HepG2 (cell line): Measurements from ENCODE around the gene RAPGEFL1. TPM values are rescaled to one million over a fixed set of nuclear protein-coding genes. Genes with fewer than 3 reads are reported as not detected.

ENCODE experiments used
- ATAC-seq: fragments of 200-7000 bp; cut with Tn5 transposase; 3 replicates; pipeline ENCODE4 v1.9.1; 2020; ENCODE audit warnings: mild to moderate bottlenecking, moderate library complexity
- BruUV-seq: library from RNA; stranded (reverse); fragments of 400-500 nt; replicated peaks from 2 replicates; lab custom pipeline; 2021; lab: Mats Ljungman, UMichigan
- CTCF ChIA-PET: fragments of 300-600 bp; formaldehyde crosslinking; extraction: SDS; loops from one replicate; lab custom pipeline; 2021; ENCODE audit warnings: low total read pairs, inconsistent platforms, low intra/inter-chr PET ratio; lab: Yijun Ruan, JAX
- POLR2A ChIA-PET: fragments of 350-600 bp; sonication (Branson Sonifier 250); formaldehyde crosslinking; loops from one replicate; lab custom pipeline; 2020; ENCODE audit warnings: antibody characterized with exemption, inconsistent platforms; lab: Yijun Ruan, JAX
- DNase-seq: peaks from one replicate; pipeline ENCODE4 v3.0.0-alpha.2; 2015; ENCODE audit warnings: low spot score
- FAIRE-seq: peaks from 3 replicates; lab custom pipeline; 2011; peaks lifted over from hg19 to GRCh38; lab: Jason Lieb, UNC
- H2AFZ ChIP-seq: one replicate; pipeline ENCODE4 v1.6.1; 2011; ENCODE audit warnings: low read length, inconsistent platforms
- H3K27ac ChIP-seq: fragments of 300-600 bp; 3 replicates; pipeline ENCODE4 v1.8.0; 2011; ENCODE audit warnings: mixed run types, mild to moderate bottlenecking, mixed read lengths, low read length, inconsistent platforms; ENCODE audit not compliant: insufficient read depth; ENCODE audit errors: extremely low read length
- H3K27me3 ChIP-seq, 2 experiments: fragments of 200-600 bp in 1 of 2; 2 replicates in 1 of 2; 3 replicates in 1 of 2; pipeline versions ENCODE4 v1.6.0 to v1.8.0; 2011; ENCODE audit warnings: low read length in 2 of 2, mild to moderate bottlenecking in 2 of 2, moderate library complexity in 2 of 2, inconsistent platforms in 1 of 2; ENCODE audit not compliant: insufficient read depth in 2 of 2, control insufficient read depth in 1 of 2
- H3K36me3 ChIP-seq, 2 experiments: fragments of 200-600 bp in 1 of 2; replicated peaks in 1 of 2; 2 replicates in 1 of 2; 3 replicates in 1 of 2; pipeline versions ENCODE4 v1.5.1 to v1.8.0; 2011; ENCODE audit warnings: low read length in 2 of 2, inconsistent platforms in 1 of 2; ENCODE audit not compliant: insufficient read depth in 2 of 2, control insufficient read depth in 1 of 2
- H3K4me1 ChIP-seq: 2 replicates; pipeline ENCODE4 v1.5.1; 2012; ENCODE audit warnings: low read length, inconsistent platforms; ENCODE audit not compliant: insufficient read depth
- H3K4me2 ChIP-seq: 2 replicates; pipeline ENCODE4 v1.6.0; 2011; ENCODE audit warnings: low read depth, low read length, inconsistent platforms
- H3K4me3 ChIP-seq, 3 experiments: fragments of 200-600 bp in 1 of 3; sonication (generic), shearing (Covaris generic) in 1 of 3; replicated peaks in 1 of 3; 2 replicates each; pipeline ENCODE4 v1.5.1; 2011 to 2016; ENCODE audit warnings: low read length in 3 of 3, inconsistent platforms in 2 of 3, low read depth in 2 of 3, mild to moderate bottlenecking in 2 of 3, control low read depth in 1 of 3, mixed read lengths in 1 of 3; ENCODE audit not compliant: insufficient read depth in 1 of 3
- H3K79me2 ChIP-seq: one replicate; pipeline ENCODE4 v1.6.1; 2011; ENCODE audit warnings: low read length, inconsistent platforms; ENCODE audit not compliant: insufficient read depth
- H3K9ac ChIP-seq: 2 replicates; pipeline ENCODE4 v1.6.0; 2011; ENCODE audit warnings: mild to moderate bottlenecking, low read depth, low read length, inconsistent platforms; ENCODE audit not compliant: insufficient read depth
- H3K9me3 ChIP-seq: 2 replicates; pipeline ENCODE4 v1.5.1; 2012; ENCODE audit warnings: mild to moderate bottlenecking, low read length
- H4K20me1 ChIP-seq: 2 replicates; pipeline ENCODE4 v1.6.0; 2011; ENCODE audit warnings: inconsistent platforms, mild to moderate bottlenecking, low read length, moderate library complexity; ENCODE audit not compliant: insufficient read depth
- CEBPZ ChIP-seq: IDR thresholded peaks from 2 replicates; pipeline ENCODE4 v1.6.1; 2012; ENCODE audit warnings: low read length, improper control_type of control experiment
- HDAC2 ChIP-seq: sonication (generic); formaldehyde crosslinking; IDR thresholded peaks from 2 replicates; pipeline ENCODE4 v1.4.0; 2020; ENCODE audit warnings: missing genetic modification reagents
- RAD51 ChIP-seq: fragments of 450-650 bp; IDR thresholded peaks from 2 replicates; pipeline ENCODE4 v1.6.1; 2016; ENCODE audit warnings: borderline replicate concordance
- RBAK ChIP-seq: sonication (generic); formaldehyde crosslinking; IDR thresholded peaks from 2 replicates; pipeline ENCODE4 v1.5.1; 2020; ENCODE audit warnings: mild to moderate bottlenecking, missing genetic modification reagents
- RBFOX2 ChIP-seq: fragments of 200-400 bp; formaldehyde crosslinking; IDR thresholded peaks from 2 replicates; pipeline ENCODE4 v1.6.1; 2017; ENCODE audit warnings: low read depth, mild to moderate bottlenecking, low read length
- SNAPC2 ChIP-seq: sonication (generic); formaldehyde crosslinking; IDR thresholded peaks from 2 replicates; pipeline ENCODE4 v1.8.1; 2022; ENCODE audit warnings: mild to moderate bottlenecking, missing genetic modification reagents
- YY1 ChIP-seq: IDR thresholded peaks from 2 replicates; pipeline ENCODE4 v1.6.1; 2011; ENCODE audit warnings: low read length, low read depth, moderate library complexity, mild to moderate bottlenecking; ENCODE audit not compliant: insufficient read depth, insufficient replicate concordance
- ZBTB1 ChIP-seq: sonication (generic); formaldehyde crosslinking; IDR thresholded peaks from 2 replicates; pipeline ENCODE4 v1.4.0; 2020; ENCODE audit warnings: missing genetic modification reagents, borderline replicate concordance
- ZFP36 ChIP-seq: fragments of 150-350 bp; IDR thresholded peaks from 2 replicates; pipeline ENCODE4 v1.6.1; 2018; ENCODE audit warnings: borderline replicate concordance, low read length, low read depth; ENCODE audit not compliant: partially characterized antibody
- ZNF691 ChIP-seq: sonication (generic); formaldehyde crosslinking; IDR thresholded peaks from 2 replicates; pipeline ENCODE4 v1.4.0; 2020; ENCODE audit warnings: missing genetic modification reagents, low read depth, mild to moderate bottlenecking, borderline replicate concordance
- ZNF7 ChIP-seq: IDR thresholded peaks from 2 replicates; pipeline ENCODE4 v1.6.1; 2016; ENCODE audit warnings: missing biosample characterization, missing genetic modification reagents
- ZSCAN29 ChIP-seq: sonication (generic); formaldehyde crosslinking; conservative IDR thresholded peaks from 2 replicates; pipeline ENCODE4 v1.4.0; 2020; ENCODE audit warnings: mild to moderate bottlenecking, missing genetic modification reagents
- WGBS: methylation state at CpG from one replicate; pipeline ENCODE4 v1.1.6; 2017; ENCODE audit warnings: low lambda C conversion rate; 5-methylcytosine and 5-hydroxymethylcytosine counted together
- in situ Hi-C: cut with HindIII; loops from 2 replicates; pipeline ENCODE4 v1.10.0; 2017; ENCODE audit warnings: low pct_unique_long_range_greater_than_20kb; ENCODE audit not compliant: extremely low pct_ligation_motif_present
- intact Hi-C: fragments of 100-400 bp; cut with micrococcal nuclease; formaldehyde crosslinking; loops from one replicate; pipeline ENCODE4 v1.10.0; 2022; ENCODE audit not compliant: unreplicated experiment
- polyA plus RNA-seq, 8 experiments: library from polyadenylated mRNA; depleted of rRNA in 3 of 8; stranded (reverse) in 7 of 8; unstranded in 1 of 8; fragments of >200 nt; fragmentation: Illumina TruSeq in 4 of 8; extraction: Trizol in 4 of 8; gene quantifications; 2 replicates each; pipeline versions ENCODE4 v1.2.1 to v1.2.3, GENCODE V29; 2011 to 2016; ENCODE audit warnings: low read depth in 4 of 8, missing spikeins in 1 of 8, mixed read lengths in 1 of 8; ENCODE audit not compliant: insufficient read depth in 1 of 8
- total RNA-seq, 5 experiments: library from RNA; depleted of rRNA; stranded (reverse); fragments of >200 nt; fragmentation: Illumina TruSeq; extraction: Trizol; gene quantifications; 2 replicates each; pipeline ENCODE4 v1.2.3, GENCODE V29; 2016; ENCODE audit warnings: low read depth in 1 of 5

The RAPGEFL1 gene
- total and polyA plus RNA-seq, 2 of the 13 experiments (the other 11 are each of a cell fraction or from before 2014, with no cell fraction given), result 4.5 to 7.8 TPM

GRCh38 chr17:40151414-40151963, 25.8 kb upstream of the RAPGEFL1 start:
- Histone ChIP-seq H3K27me3 (no peaks in the 10 kb centered on the region), H3K4me2 (no peak overlapping the region), H3K9me3 (no peaks in the 10 kb centered on the region), H3K27ac (no peak overlapping the region), H3K36me3 (peaks cover 36 to 79% of the 10 kb centered on the region in 2 experiments), H2AFZ (no peak overlapping the region), H4K20me1 (0 out of 2 replicates have a peak, but pooled peaks cover 4% of the 10 kb centered on the region), H3K9ac (no peak overlapping the region), H3K4me3 (no peak overlapping the region), H3K4me1 (peaks cover 24% of the 10 kb centered on the region), H3K79me2 (peaks cover 60% of the 10 kb centered on the region)
- no TSS peak for BruUV-seq
- no peak for FAIRE-seq
- ATAC-seq, result no peak
- WGBS, result 95% methylated on average over 7 of the region's 7 CpGs
- intact Hi-C loops, result no loop called here
- CTCF ChIA-PET, result interaction anchor here (0.7 kb wide), 1 partner anchor 176 kb away, joined by 3 read pairs; no protein-coding TSS in a partner anchor
- POLR2A ChIA-PET, result interaction anchor here (1.7 to 1.9 kb wide), 2 partner anchors 11 to 38 kb away, joined by 6 to 10 read pairs; partner anchors contain the start of gene CASC3
- in situ Hi-C loops, result no loop called here
- DNase-seq, result no peak
- TF ChIP-seq ZNF7 (CRISPR knock-in tag), result no peak
- peak; percentile 27; the same call in 1 of the 2 replicates for TF ChIP-seq RBFOX2

GRCh38 chr17:40153603-40154236, 23.6 kb upstream of the RAPGEFL1 start:
- DNase-seq, result no peak
- intact Hi-C loops (no loop called here), in situ Hi-C loops (no loop called here)
- POLR2A ChIA-PET, result no interaction called here
- Histone ChIP-seq H3K4me3 (no peak overlapping the region), H3K9me3 (no peaks in the 10 kb centered on the region), H3K27me3 (no peaks in the 10 kb centered on the region), H3K4me2 (no peak overlapping the region), H3K9ac (no peak overlapping the region), H3K36me3 (peaks cover 28 to 64% of the 10 kb centered on the region in 2 experiments; a peak in 4 of 5 replicates), H4K20me1 (no peaks in the 10 kb centered on the region), H3K79me2 (peaks cover 53% of the 10 kb centered on the region), H3K27ac (no peak overlapping the region), H3K4me1 (peaks cover 15% of the 10 kb centered on the region), H2AFZ (no peak overlapping the region)
- WGBS, result 95% methylated on average over 14 of the region's 14 CpGs
- BruUV-seq, result no TSS peak
- CTCF ChIA-PET, result no interaction called here
- no peak for ATAC-seq
- FAIRE-seq, result no peak
- TF ChIP-seq HDAC2 (CRISPR knock-in tag), result no peak
- TF ChIP-seq ZFP36, result no peak
- no peak for TF ChIP-seq YY1
- TF ChIP-seq SNAPC2, result no peak
- no peak for TF ChIP-seq ZBTB1 (CRISPR knock-in tag)
- no peak for TF ChIP-seq ZSCAN29 (CRISPR knock-in tag)
- no peak for TF ChIP-seq RAD51
- TF ChIP-seq CEBPZ, result no peak
- no peak for TF ChIP-seq ZNF691 (CRISPR knock-in tag)
- no peak for TF ChIP-seq RBAK (CRISPR knock-in tag)
